ENCODE data around the gene RASAL1. TPM values are rescaled to one million over a fixed set of nuclear protein-coding genes. Genes with fewer than 3 reads are reported as not detected.

Gene RASAL1
- total RNA-seq, 1 experiment from 2014 or later: 8.1 TPM

DNA sequence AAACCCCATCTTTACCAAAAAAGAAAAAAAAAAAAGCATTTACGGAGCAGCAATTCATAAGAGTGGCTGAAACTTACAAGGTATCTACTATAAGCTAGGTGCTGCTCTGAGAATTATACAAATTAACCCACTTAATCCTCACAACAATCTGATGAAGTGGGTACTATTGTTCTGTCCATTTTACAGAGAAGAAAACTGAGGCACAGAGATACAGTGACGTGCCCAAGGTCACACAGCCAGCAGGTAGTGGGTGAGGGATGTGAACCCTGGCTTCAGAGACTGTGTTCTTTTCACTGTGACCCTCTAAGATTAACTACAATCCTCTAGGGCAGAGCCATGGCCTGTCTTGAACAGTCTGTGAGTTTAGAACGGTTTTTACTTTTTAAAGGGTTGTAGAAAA lies 46.4 kb upstream of the RASAL1 start:
- Mint-ChIP-seq H3K27ac (no peak overlapping the region), H3K4me3 (no peak overlapping the region), H3K27me3 (ENCODE audit: low read depth) (no peaks in the 10 kb centered on the region), H3K4me1 (peaks cover 10% of the 10 kb centered on the region), H3K9me3 (no peaks in the 10 kb centered on the region), H3K36me3 (peaks cover 51% of the 10 kb centered on the region)
- TF ChIP-seq GRHL2 (CRISPR knock-in tag; IDR thresholded peaks at IDR 0.05; ENCODE audit: insufficient replicate concordance, severe bottlenecking) (no peak), NR1H2 (CRISPR knock-in tag; IDR thresholded peaks at IDR 0.05) (no peak), TEAD4 (CRISPR knock-in tag; IDR thresholded peaks at IDR 0.05) (no peak), EMX1 (CRISPR knock-in tag; IDR thresholded peaks at IDR 0.05) (no peak), GABPB1 (CRISPR knock-in tag; IDR thresholded peaks at IDR 0.05) (no peak), E2F1 (CRISPR knock-in tag; IDR thresholded peaks at IDR 0.05) (no peak), KAT7 (CRISPR knock-in tag; IDR thresholded peaks at IDR 0.05; ENCODE audit: borderline replicate concordance) (no peak), ZBTB43 (CRISPR knock-in tag; IDR thresholded peaks at IDR 0.05) (no peak), IRF1 (CRISPR knock-in tag; IDR thresholded peaks at IDR 0.05) (no peak), NFYB (CRISPR knock-in tag; conservative IDR thresholded peaks at IDR 0.05; ENCODE audit: low read depth) (no peak), SP1 (CRISPR knock-in tag; conservative IDR thresholded peaks at IDR 0.05) (no peak), AFF4 (CRISPR knock-in tag; IDR thresholded peaks at IDR 0.05; ENCODE audit: borderline replicate concordance) (no peak)
- TF ChIP-seq, protein P1, sequence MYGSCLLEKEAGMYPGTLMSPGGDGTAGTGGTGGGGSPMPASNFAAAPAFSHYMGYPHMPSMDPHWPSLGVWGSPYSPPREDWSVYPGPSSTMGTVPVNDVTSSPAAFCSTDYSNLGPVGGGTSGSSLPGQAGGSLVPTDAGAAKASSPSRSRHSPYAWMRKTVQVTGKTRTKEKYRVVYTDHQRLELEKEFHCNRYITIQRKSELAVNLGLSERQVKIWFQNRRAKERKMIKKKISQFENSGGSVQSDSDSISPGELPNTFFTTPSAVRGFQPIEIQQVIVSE (CRISPR knock-in tag; IDR thresholded peaks at IDR 0.05; ENCODE audit: borderline replicate concordance): no peak
- TF ChIP-seq, protein P2, sequence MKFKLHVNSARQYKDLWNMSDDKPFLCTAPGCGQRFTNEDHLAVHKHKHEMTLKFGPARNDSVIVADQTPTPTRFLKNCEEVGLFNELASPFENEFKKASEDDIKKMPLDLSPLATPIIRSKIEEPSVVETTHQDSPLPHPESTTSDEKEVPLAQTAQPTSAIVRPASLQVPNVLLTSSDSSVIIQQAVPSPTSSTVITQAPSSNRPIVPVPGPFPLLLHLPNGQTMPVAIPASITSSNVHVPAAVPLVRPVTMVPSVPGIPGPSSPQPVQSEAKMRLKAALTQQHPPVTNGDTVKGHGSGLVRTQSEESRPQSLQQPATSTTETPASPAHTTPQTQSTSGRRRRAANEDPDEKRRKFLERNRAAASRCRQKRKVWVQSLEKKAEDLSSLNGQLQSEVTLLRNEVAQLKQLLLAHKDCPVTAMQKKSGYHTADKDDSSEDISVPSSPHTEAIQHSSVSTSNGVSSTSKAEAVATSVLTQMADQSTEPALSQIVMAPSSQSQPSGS (CRISPR knock-in tag; IDR thresholded peaks at IDR 0.05; ENCODE audit: borderline replicate concordance, low read depth): no peak
- TF ChIP-seq, protein P3, sequence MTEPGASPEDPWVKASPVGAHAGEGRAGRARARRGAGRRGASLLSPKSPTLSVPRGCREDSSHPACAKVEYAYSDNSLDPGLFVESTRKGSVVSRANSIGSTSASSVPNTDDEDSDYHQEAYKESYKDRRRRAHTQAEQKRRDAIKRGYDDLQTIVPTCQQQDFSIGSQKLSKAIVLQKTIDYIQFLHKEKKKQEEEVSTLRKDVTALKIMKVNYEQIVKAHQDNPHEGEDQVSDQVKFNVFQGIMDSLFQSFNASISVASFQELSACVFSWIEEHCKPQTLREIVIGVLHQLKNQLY (CRISPR knock-in tag; IDR thresholded peaks at IDR 0.05): no peak
- TF ChIP-seq, protein P4, sequence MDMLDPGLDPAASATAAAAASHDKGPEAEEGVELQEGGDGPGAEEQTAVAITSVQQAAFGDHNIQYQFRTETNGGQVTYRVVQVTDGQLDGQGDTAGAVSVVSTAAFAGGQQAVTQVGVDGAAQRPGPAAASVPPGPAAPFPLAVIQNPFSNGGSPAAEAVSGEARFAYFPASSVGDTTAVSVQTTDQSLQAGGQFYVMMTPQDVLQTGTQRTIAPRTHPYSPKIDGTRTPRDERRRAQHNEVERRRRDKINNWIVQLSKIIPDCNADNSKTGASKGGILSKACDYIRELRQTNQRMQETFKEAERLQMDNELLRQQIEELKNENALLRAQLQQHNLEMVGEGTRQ (CRISPR knock-in tag; IDR thresholded peaks at IDR 0.05): no peak
- DNase-seq (ENCODE audit: low spot score) (no peak), ATAC-seq (no peak)
- ChIA-PET POLR2A (no interaction called here), CTCF (interaction anchor here (4.3 kb wide), 1 partner anchor 7 kb away, joined by 21 read pairs; no protein-coding TSS in a partner anchor)
